Measurements from ENCODE around the gene ATG4C.

The ATG4C gene

DNA sequence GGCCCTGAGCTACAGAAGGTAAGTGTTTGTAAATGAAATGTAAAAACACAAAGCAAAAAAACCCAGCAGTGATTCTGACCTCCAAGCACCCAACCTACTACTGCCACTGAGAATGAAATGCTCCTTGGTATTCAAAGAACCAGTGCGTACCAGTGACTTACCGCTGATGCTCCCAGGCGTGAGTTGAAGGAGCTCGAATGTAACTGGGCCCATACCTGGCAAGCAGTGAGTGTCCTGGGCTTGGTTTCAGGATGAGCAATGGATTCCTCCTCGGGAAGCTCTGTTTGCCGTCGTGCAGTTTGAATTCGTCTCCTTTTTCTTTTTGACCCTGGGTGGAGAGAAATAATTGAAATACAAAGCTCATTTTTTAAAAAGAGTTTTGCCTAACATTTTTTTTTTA lies 121.9 kb downstream of the ATG4C start:
- DNase-seq: no peak

GRCh38 chr1:62906428-62906886 lies 122.5 kb downstream of the ATG4C start:
- no peak for DNase-seq

- DNase-seq: no peak
These were observed 124.3 kb downstream of the ATG4C start for GRCh38 chr1:62908168-62908695.

DNA sequence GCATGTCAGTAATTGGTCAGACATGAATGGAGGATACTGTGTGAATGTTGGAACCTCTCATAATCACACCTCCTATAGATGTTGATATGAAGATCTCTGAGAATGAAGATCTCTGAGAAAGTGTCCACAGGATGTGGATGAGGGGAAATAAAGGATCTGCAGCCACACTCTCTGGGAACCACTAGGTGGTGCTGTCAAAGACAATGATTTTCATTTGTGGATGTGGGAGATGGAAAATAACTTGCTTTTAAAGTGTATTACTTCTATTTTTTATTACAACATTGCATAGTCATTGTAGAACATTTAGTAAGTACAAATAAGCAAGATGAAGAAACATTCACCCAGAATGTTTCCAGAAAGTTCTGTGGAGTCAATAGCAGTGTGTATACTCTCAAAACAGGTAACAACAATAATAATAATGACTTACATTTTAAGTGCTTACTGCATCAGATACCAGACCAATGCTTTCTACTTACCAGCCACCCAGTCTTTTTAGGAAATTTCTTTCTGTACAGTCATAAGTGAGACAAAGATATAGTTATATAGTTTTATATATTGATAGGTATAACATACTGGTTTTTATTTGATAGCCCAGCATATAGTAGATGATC lies 128.2 kb downstream of the ATG4C start:
- DNase-seq: no peak
